Occipital lobe (tissue), 2 donors: ENCODE results near the gene TBX5. TPM values are rescaled to one million over a fixed set of nuclear protein-coding genes. Genes with fewer than 3 reads are reported as not detected.

ENCODE experiments used
- DNase-seq: peaks from one replicate; lab custom pipeline; 2025; lab: John Stamatoyannopoulos, UW
- total RNA-seq: library from RNA; depleted of rRNA; stranded (reverse); fragments of >200 nt; gene quantifications from one replicate; pipeline ENCODE4 v1.2.3, GENCODE V29; 2014

Gene TBX5
- total RNA-seq, 1 donor from 2014 or later: not detected

GRCh38 chr12:114431902-114432301 lies 26.0 kb upstream of the TBX5 start:
- no peak for DNase-seq

GRCh38 chr12:114430306-114430705 lies 24.4 kb upstream of the TBX5 start:
- no peak for DNase-seq

GRCh38 chr12:114425031-114425626 lies 19.2 kb upstream of the TBX5 start:
- no peak for DNase-seq

- no peak for DNase-seq
Observed at GRCh38 chr12:114420944-114421335, 15.0 kb upstream of the TBX5 start.

GRCh38 chr12:114420182-114420943 lies 14.4 kb upstream of the TBX5 start:
- DNase-seq: no peak

GRCh38 chr12:114416028-114416427 lies 10.1 kb upstream of the TBX5 start:
- DNase-seq: no peak

- DNase-seq: no peak
Observed at GRCh38 chr12:114415525-114415868, 9.6 kb upstream of the TBX5 start.

GRCh38 chr12:114414866-114415524 lies 9.1 kb upstream of the TBX5 start:
- DNase-seq: no peak

- DNase-seq: no peak
Observed at GRCh38 chr12:114414031-114414865, 8.3 kb upstream of the TBX5 start.

- DNase-seq: no peak
Observed at GRCh38 chr12:114412825-114413749, 7.1 kb upstream of the TBX5 start.

GRCh38 chr12:114412307-114412706 lies 6.4 kb upstream of the TBX5 start:
- DNase-seq: no peak

GRCh38 chr12:114411071-114411837 lies 5.3 kb upstream of the TBX5 start:
- no peak for DNase-seq

- no peak for DNase-seq
Observed at GRCh38 chr12:114409852-114410600, 4.1 kb upstream of the TBX5 start.

- peak; percentile 1 for DNase-seq
Observed at GRCh38 chr12:114408886-114409851, 3.2 kb upstream of the TBX5 start.

- DNase-seq: no peak
Observed at GRCh38 chr12:114408471-114408885, 2.5 kb upstream of the TBX5 start.

- DNase-seq: no peak
Observed at GRCh38 chr12:114407842-114408411, 2.0 kb upstream of the TBX5 start.

- DNase-seq: no peak
Observed at GRCh38 chr12:114406984-114407841, 1.3 kb upstream of the TBX5 start.
